HepG2 (cell line): Measurements from ENCODE around the gene SNX9. TPM values are rescaled to one million over a fixed set of nuclear protein-coding genes. Genes with fewer than 3 reads are reported as not detected.

Experiments
- ASH2L ChIP-seq: fragments of 300-600, 200-600 bp; sonication (generic); IDR thresholded peaks from 2 replicates; pipeline ENCODE4 v1.7.0; 2017; ENCODE audit warnings: low read depth, mild to moderate bottlenecking, moderate library complexity, mixed read lengths, low read length; ENCODE audit not compliant: insufficient read length
- CENPT ChIP-seq: sonication (generic); formaldehyde crosslinking; IDR thresholded peaks from 2 replicates; pipeline ENCODE4 v1.8.0; 2022; ENCODE audit warnings: low read depth, mild to moderate bottlenecking, moderate library complexity, missing genetic modification reagents
- DNMT1 ChIP-seq: sonication (generic); formaldehyde crosslinking; IDR thresholded peaks from 2 replicates; pipeline ENCODE4 v1.5.1; 2020; ENCODE audit warnings: mild to moderate bottlenecking, missing genetic modification reagents
- EEA1 ChIP-seq: sonication (generic); formaldehyde crosslinking; IDR thresholded peaks from 2 replicates; pipeline ENCODE4 v1.5.1; 2020; ENCODE audit warnings: mild to moderate bottlenecking, missing genetic modification reagents, borderline replicate concordance
- ELF1 ChIP-seq: sonication (generic); formaldehyde crosslinking; IDR thresholded peaks from 2 replicates; pipeline ENCODE4 v1.4.0; 2020; ENCODE audit warnings: missing genetic modification reagents
- ELF3 ChIP-seq: IDR thresholded peaks from 2 replicates; pipeline ENCODE4 v1.6.1; 2016; ENCODE audit warnings: missing genetic modification reagents, missing compliant biosample characterization
- FOXJ3 ChIP-seq: sonication (generic); formaldehyde crosslinking; IDR thresholded peaks from 2 replicates; pipeline ENCODE4 v1.4.0; 2020; ENCODE audit warnings: missing genetic modification reagents, mild to moderate bottlenecking, borderline replicate concordance
- HES4 ChIP-seq: sonication (generic); formaldehyde crosslinking; IDR thresholded peaks from 2 replicates; pipeline ENCODE4 v1.9.0; 2021; ENCODE audit warnings: mild to moderate bottlenecking, missing genetic modification reagents, borderline replicate concordance
- IKZF5 ChIP-seq: IDR thresholded peaks from 2 replicates; pipeline ENCODE4 v1.6.1; 2018; ENCODE audit warnings: missing genetic modification reagents, mild to moderate bottlenecking, missing compliant biosample characterization
- KDM1A ChIP-seq: IDR thresholded peaks from 2 replicates; pipeline ENCODE4 v1.6.1; 2016; ENCODE audit warnings: missing compliant biosample characterization
- KLF15 ChIP-seq: sonication (generic); formaldehyde crosslinking; IDR thresholded peaks from 2 replicates; pipeline ENCODE4 v1.8.1; 2023; ENCODE audit warnings: borderline replicate concordance, mild to moderate bottlenecking, inconsistent platforms, missing genetic modification reagents, mixed read lengths
- MTF2 ChIP-seq: sonication (generic); formaldehyde crosslinking; IDR thresholded peaks from 2 replicates; pipeline ENCODE4 v1.5.0; 2020; ENCODE audit warnings: missing genetic modification reagents, borderline replicate concordance
- NCOA2 ChIP-seq: sonication (generic); formaldehyde crosslinking; IDR thresholded peaks from 2 replicates; pipeline ENCODE4 v1.8.0; 2022; ENCODE audit warnings: inconsistent platforms
- NFATC3 ChIP-seq: sonication (generic); formaldehyde crosslinking; IDR thresholded peaks from 2 replicates; pipeline ENCODE4 v1.5.1; 2020; ENCODE audit warnings: mild to moderate bottlenecking, missing genetic modification reagents
- PITX1 ChIP-seq: sonication (generic); formaldehyde crosslinking; IDR thresholded peaks from 2 replicates; pipeline ENCODE4 v1.5.1; 2020; ENCODE audit warnings: mild to moderate bottlenecking, missing genetic modification reagents
- POLR2G ChIP-seq: fragments of 200-400 bp; formaldehyde crosslinking; IDR thresholded peaks from 2 replicates; pipeline ENCODE4 v1.6.1; 2018; ENCODE audit warnings: mild to moderate bottlenecking, low read depth, low read length, moderate library complexity
- RCOR2 ChIP-seq: IDR thresholded peaks from 2 replicates; pipeline ENCODE4 v1.6.1; 2016; ENCODE audit warnings: missing biosample characterization, missing genetic modification reagents
- SIN3A ChIP-seq: IDR thresholded peaks from 2 replicates; pipeline ENCODE4 v1.6.1; 2011; ENCODE audit warnings: low read depth, mild to moderate bottlenecking, control low read depth, low read length, borderline replicate concordance
- SKIL ChIP-seq: sonication (generic); formaldehyde crosslinking; IDR thresholded peaks from 2 replicates; pipeline ENCODE4 v1.8.0; 2022; ENCODE audit warnings: missing genetic modification reagents, mild to moderate bottlenecking, moderate library complexity, borderline replicate concordance
- SMARCE1 ChIP-seq: fragments of 450-650 bp; IDR thresholded peaks from 2 replicates; pipeline ENCODE4 v1.6.1; 2017; ENCODE audit warnings: borderline replicate concordance
- TMF1 ChIP-seq: sonication (generic); formaldehyde crosslinking; IDR thresholded peaks from 2 replicates; pipeline ENCODE4 v1.8.1; 2022; ENCODE audit warnings: low read depth, missing genetic modification reagents
- ZNF138 ChIP-seq: sonication (generic); formaldehyde crosslinking; IDR thresholded peaks from 2 replicates; pipeline ENCODE4 v1.5.0; 2020; ENCODE audit warnings: mild to moderate bottlenecking, low read depth, missing genetic modification reagents
- ZNF20 ChIP-seq: sonication (generic); formaldehyde crosslinking; IDR thresholded peaks from 2 replicates; pipeline ENCODE4 v1.4.0; 2020; ENCODE audit warnings: mild to moderate bottlenecking, moderate library complexity, missing genetic modification reagents
- ZNF432 ChIP-seq: sonication (generic); formaldehyde crosslinking; IDR thresholded peaks from 2 replicates; pipeline ENCODE4 v1.5.0; 2020; ENCODE audit warnings: missing genetic modification reagents, mild to moderate bottlenecking, borderline replicate concordance
- ZNF549 ChIP-seq: sonication (generic); formaldehyde crosslinking; IDR thresholded peaks from 2 replicates; pipeline ENCODE4 v1.5.0; 2020; ENCODE audit warnings: missing genetic modification reagents
- ZNF652 ChIP-seq: IDR thresholded peaks from 2 replicates; pipeline ENCODE4 v1.6.1; 2016; ENCODE audit warnings: low read depth, borderline replicate concordance
- ZNF713 ChIP-seq: sonication (generic); formaldehyde crosslinking; IDR thresholded peaks from 2 replicates; pipeline ENCODE4 v1.4.0; 2020; ENCODE audit warnings: mild to moderate bottlenecking, missing genetic modification reagents
- ZNF773 ChIP-seq: sonication (generic); formaldehyde crosslinking; IDR thresholded peaks from 2 replicates; pipeline ENCODE4 v1.4.0; 2020; ENCODE audit warnings: missing genetic modification reagents, borderline replicate concordance
- ZSCAN31 ChIP-seq: sonication (generic); formaldehyde crosslinking; IDR thresholded peaks from 2 replicates; pipeline ENCODE4 v1.5.0; 2020; ENCODE audit warnings: low read depth, mild to moderate bottlenecking, missing genetic modification reagents
- polyA plus RNA-seq, 8 experiments: library from polyadenylated mRNA; depleted of rRNA in 3 of 8; stranded (reverse) in 7 of 8; unstranded in 1 of 8; fragments of >200 nt; fragmentation: Illumina TruSeq in 4 of 8; extraction: Trizol in 4 of 8; gene quantifications; 2 replicates each; pipeline versions ENCODE4 v1.2.1 to v1.2.3, GENCODE V29; 2011 to 2016; ENCODE audit warnings: low read depth in 4 of 8, missing spikeins in 1 of 8, mixed read lengths in 1 of 8; ENCODE audit not compliant: insufficient read depth in 1 of 8
- total RNA-seq, 5 experiments: library from RNA; depleted of rRNA; stranded (reverse); fragments of >200 nt; fragmentation: Illumina TruSeq; extraction: Trizol; gene quantifications; 2 replicates each; pipeline ENCODE4 v1.2.3, GENCODE V29; 2016; ENCODE audit warnings: low read depth in 1 of 5

SNX9 gene
- total and polyA plus RNA-seq, 2 of the 13 experiments (the other 11 are each of a cell fraction or from before 2014, with no cell fraction given) = 21.9 to 36.0 TPM

- TF ChIP-seq POLR2G = peak; percentile 82
- no peak for TF ChIP-seq DNMT1
- peak; percentile 99 for TF ChIP-seq FOXJ3 (CRISPR knock-in tag)
- peak; percentile 99 for TF ChIP-seq NCOA2
- peak; percentile 99 for TF ChIP-seq RCOR2 (CRISPR knock-in tag)
- TF ChIP-seq ZNF713 (CRISPR knock-in tag) = no peak
- TF ChIP-seq ZNF432 (CRISPR knock-in tag) = no peak
- peak; percentile 96 for TF ChIP-seq PITX1 (CRISPR knock-in tag)
- TF ChIP-seq ASH2L = peak; percentile 81
- TF ChIP-seq ZNF549 (CRISPR knock-in tag) = 0 out of 2 replicates have a peak, but pooled peaks have one; percentile 16
- peak; percentile 36; the same call in 1 of the 2 replicates for TF ChIP-seq ZNF20 (CRISPR knock-in tag)
- peak; percentile 97 for TF ChIP-seq SKIL (CRISPR knock-in tag)
- TF ChIP-seq EEA1 (CRISPR knock-in tag) = no peak
- no peak for TF ChIP-seq ZNF138 (CRISPR knock-in tag)
- no peak for TF ChIP-seq KLF15 (CRISPR knock-in tag)
- no peak for TF ChIP-seq CENPT
- TF ChIP-seq IKZF5 (CRISPR knock-in tag) = peak; percentile 98
- TF ChIP-seq ZNF773 (CRISPR knock-in tag) = 0 out of 2 replicates have a peak, but pooled peaks have one; percentile 47
- peak; percentile 94 for TF ChIP-seq ELF3 (CRISPR knock-in tag)
- peak; percentile 41 for TF ChIP-seq ELF1
- TF ChIP-seq SIN3A = peak; percentile 87
- peak; percentile 61; the same call in 1 of the 2 replicates for TF ChIP-seq ZNF652
- TF ChIP-seq ZSCAN31 (CRISPR knock-in tag) = peak; percentile 85; the same call in 1 of the 2 replicates
- no peak for TF ChIP-seq MTF2 (CRISPR knock-in tag)
- TF ChIP-seq NFATC3 (CRISPR knock-in tag) = 0 out of 2 replicates have a peak, but pooled peaks have one; percentile 17
- no peak for TF ChIP-seq HES4 (CRISPR knock-in tag)
- peak; percentile 87 for TF ChIP-seq KDM1A (CRISPR knock-in tag)
- TF ChIP-seq TMF1 (CRISPR knock-in tag) = peak; percentile 88
- TF ChIP-seq SMARCE1 = no peak
Observed at GRCh38 chr6:157985378-157986155, 162.5 kb downstream of the SNX9 start (continued).
